GM21619 (cell line): ENCODE data around the gene TSGA10.
"Not testable (repeated sequence)": the region's sequence is repeated elsewhere in the genome, so short reads cannot be mapped to it uniquely, and the experiment has no call there.

ENCODE experiments used
- ATAC-seq: cut with Tn5 transposase; IDR thresholded peaks from one replicate; pipeline ENCODE4 v1.9.1; 2021; ENCODE audit not compliant: unreplicated experiment

TSGA10 gene, protein sequence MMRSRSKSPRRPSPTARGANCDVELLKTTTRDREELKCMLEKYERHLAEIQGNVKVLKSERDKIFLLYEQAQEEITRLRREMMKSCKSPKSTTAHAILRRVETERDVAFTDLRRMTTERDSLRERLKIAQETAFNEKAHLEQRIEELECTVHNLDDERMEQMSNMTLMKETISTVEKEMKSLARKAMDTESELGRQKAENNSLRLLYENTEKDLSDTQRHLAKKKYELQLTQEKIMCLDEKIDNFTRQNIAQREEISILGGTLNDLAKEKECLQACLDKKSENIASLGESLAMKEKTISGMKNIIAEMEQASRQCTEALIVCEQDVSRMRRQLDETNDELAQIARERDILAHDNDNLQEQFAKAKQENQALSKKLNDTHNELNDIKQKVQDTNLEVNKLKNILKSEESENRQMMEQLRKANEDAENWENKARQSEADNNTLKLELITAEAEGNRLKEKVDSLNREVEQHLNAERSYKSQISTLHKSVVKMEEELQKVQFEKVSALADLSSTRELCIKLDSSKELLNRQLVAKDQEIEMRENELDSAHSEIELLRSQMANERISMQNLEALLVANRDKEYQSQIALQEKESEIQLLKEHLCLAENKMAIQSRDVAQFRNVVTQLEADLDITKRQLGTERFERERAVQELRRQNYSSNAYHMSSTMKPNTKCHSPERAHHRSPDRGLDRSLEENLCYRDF

DNA sequence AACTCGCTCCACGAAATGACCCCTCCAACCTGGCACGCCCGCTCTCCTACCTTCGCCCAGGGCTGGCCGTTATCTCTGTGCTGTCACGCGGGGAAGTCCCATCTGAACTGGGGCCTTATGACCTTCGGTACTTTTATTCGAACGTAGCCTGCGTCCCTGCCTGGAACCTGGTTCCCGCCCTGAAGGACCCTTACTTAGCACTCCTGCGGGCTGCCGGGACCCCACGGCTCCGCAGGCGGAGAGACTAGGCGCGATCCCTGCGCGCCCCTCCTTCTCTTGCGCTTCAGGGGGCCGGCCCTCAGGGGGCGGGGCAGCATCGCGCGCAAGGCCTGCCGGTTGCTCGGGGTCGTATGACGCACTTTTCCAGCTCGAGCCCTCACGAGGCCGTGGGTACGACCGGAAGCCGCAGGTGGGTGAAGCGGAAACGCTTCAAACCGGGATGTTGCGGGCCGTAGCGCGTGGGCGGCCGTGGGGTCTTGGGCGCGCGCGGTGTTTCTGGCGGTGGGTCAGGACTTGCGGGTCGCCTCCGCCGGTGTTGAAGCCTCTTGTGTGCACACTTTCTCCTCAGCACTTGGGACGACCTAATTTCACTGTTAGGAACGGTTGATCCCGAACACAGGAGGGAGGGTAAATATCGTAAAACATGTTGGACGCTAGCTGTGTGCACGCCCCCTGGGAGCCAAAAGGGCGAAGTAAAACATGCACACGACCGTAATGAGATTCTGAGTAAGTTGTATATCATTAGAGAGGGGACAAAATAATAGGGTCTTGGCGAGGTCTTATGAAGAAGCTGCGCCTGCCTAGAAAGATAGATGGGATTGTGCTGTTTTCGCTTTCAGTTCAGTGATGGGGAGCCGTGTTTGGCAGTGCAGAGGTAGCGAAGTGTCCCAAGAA lies at the start of gene TSGA10, which contains the start of gene LIPT1:
TSGA10 (minus strand) TSS at position 300 of the 894 bp plus-strand sequence. CDS start 45,503 bp downstream, outside the sequence.
LIPT1 (plus strand) TSS at position 325 of the 894 bp plus-strand sequence. CDS start 6,991 bp downstream, outside the sequence.
- peak; percentile 95 for ATAC-seq

DNA sequence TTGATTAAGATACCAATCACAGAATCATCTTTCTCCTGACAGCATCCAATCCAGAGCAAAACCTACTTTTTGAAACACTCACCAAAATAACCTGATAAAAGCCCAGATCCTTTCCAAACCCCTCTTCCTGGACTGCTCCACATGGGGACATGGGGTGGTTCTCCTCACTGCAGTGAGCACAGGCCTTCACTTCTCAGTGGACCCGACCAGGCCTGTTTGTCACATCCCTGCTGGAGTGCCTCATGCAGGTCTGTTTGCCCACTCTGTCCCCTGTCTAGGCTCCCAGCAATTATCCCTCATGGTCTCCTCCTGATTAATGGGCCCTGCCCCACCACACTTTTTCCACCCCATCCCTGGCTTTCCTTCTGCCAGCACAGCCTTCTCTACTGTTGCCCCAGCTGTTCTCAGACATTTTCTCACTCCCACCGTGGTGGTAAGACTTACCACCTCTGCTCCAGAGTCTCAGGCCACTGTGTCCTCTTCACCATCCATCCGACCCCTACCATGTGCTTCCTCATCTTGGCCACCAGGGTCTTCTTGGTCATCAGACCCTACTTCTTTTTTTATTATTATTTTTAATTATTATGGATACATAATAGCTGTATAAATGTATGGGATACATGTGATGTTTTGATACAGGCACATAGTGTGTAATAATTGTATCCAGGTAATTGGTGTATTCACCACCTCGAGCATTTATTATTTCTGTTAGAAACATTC lies 47.4 kb upstream of the TSGA10 start:
- no peak for ATAC-seq

DNA sequence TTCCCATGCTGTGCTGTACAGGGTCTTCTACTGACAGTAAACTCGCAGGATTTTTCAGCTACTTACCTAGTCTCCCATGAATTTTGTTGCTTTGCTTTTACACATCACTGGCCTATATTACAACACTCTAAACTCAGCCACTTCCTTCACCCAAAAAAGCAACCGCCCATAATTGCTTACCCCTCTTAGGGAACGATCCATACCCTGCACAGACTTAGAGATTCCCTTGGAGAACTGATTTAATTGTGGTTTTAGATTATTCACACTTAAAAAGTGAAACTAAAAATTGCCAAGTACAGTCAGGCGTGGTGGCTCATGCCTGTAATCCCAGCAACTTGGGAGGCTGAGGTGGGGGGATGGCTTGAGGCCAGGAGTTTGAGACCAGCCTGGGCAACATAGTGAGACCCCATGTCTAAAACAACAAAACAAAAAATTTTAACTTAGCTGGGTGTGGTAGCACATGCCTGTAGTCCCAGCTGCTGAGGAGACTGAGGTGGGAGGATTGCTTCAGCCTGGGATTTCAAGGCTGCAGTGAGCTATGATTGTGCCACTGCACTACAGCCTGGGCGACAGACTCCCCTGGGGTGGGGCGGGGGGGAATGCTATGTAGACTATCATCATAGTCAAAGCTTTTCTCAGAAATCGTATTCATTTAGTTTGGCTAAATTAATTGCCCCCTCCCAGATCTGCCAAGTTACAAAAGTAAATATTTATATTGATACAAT lies 45.5 kb upstream of the TSGA10 start:
- ATAC-seq: no peak

DNA sequence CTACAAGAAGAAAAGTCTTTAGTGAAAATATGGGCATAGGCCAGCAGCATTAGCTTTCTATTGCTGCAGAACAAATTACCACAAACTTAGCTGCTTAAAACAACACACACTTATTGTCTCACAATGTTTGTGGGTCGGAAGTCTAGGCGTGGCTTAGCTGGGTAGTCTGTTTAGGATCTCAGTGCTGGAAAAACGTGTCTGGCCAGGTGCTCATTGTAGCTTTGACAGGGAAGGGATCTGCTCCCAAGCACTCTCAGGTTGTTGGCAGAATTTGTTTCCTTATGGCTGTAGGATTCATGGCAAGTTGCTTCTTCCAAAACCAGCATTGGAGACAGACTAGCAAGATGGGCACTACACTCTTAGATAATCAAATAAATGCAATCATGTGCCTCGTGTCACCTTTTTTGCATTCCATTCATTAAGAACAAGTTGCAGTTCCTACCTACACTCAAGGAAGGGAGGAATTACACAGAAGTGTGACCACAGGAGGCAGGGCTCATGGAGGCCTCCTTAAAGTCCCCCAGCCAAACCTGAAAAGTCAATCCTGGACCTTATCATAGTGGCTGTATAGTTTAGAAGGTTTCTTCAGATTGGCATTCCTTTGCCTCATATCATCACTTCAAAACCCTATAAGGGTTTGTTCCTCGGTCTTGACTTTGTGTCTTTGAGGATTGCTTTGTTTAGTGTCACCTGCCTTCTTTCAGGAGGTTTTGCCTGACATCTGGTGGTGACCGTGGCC lies 43.5 kb upstream of the TSGA10 start:
- no peak for ATAC-seq

DNA sequence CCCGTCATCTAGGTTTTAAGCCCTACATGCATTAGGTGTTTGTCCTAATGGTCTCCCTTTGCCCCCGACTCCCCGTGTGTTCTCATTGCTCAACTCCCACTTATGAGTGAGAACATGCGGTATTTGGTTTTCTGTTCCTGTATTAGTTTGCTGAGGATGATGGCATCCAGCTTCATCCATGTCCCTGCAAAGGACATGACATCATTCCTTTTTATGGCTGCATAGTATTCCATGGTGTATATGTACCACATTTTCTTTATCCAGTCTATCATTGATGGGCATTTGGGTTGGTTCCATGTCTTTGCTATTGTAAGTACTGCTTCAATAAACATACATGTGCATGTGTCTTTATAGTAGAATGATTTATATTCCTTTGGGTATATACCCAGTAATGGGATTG lies 37.6 kb upstream of the TSGA10 start:
- not testable (repeated sequence) for ATAC-seq

DNA sequence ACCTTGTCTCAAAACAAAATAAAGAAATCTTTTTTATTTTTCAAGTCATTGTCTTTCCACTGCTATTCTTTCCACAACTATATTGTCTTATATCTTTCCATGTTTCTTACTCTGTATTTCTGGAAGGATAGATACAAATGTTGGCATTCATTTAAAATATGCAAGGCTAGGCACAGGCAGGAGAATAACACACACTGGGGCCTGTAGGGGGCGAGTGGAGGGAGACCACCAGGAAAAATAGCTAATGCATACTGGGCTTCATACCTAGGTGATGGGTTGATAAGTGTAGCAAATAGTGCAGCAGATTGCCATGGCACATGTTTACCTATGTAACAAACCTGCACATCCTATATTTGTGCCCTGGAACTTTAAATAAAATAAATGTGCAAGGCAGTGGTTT lies 35.8 kb upstream of the TSGA10 start:
- ATAC-seq: no peak

DNA sequence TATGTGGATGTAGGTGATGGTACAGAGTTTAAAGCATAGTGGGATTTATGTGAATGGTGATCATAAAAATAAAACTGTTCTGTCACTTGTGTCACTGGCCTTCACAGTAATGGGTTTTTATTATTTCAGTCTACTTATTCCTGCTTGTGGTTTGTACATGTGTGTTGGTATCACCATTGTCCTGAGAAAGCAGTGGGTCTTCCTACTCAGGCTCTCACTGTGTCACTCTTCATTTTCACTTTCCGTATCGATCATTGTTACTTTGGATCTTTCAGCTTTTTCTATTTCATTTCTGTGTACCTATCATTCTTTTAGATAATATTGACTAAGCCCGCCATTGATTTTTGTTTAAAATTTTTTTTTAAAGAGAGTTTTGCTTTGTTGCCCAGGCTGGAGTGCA lies 33.6 kb upstream of the TSGA10 start:
- ATAC-seq: no peak

DNA sequence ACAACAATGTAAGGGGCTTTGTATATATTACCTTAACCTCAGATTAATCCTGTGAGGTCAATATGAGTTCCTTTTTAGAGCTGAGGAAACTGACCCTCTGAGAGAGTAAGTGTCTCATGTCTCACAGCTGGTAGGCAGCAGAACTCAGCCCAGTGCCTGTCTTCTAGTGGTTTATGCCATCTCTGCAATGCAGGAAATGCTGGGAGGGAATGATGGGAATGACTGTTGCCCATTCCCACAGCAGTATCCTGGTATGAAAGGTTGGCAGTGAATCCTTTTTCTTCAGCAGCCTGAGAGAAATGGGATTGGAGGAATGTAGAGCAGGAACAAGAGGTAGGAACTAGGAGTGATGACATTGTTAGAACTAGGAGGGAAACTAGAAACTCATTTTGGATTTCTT lies 32.3 kb upstream of the TSGA10 start:
- no peak for ATAC-seq

DNA sequence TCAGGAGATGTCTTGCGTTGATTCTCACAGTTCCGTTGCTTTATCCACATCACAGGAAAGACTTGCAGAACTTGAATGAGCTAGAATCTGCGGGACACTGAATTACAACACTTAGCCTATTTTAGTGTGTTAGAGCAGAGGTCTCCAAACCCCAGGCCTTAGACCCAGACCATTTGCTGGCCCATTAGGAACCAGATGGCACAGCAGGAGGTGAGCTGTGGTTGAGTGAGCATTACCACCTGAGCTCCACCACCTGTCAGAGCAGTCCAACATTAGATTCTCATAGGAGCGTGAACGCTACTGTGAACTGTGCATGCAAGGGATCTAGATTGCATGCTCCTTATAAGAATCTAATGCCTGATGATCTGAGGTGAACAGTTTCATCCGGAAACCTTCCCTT lies 30.1 kb upstream of the TSGA10 start:
- no peak for ATAC-seq

DNA sequence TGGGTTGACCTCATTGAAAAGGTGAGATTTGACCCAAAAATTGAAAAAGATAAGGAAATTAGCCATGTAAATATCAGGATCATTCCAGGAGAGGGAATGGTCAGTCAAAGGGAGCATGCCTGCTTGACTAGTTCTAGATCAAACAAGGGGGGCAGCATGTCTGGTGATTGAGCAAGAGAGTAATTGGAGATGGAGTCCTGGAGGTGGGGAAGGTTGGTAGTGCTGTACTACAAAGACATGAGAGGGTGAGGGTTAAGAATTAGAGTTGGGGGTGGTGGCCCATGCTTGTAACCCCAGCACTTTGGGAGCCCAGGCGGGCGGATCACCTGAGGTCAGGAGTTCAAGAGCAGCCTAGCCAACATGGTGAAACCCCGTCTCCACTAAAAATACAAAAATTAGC lies 28.3 kb upstream of the TSGA10 start:
- ATAC-seq: no peak

DNA sequence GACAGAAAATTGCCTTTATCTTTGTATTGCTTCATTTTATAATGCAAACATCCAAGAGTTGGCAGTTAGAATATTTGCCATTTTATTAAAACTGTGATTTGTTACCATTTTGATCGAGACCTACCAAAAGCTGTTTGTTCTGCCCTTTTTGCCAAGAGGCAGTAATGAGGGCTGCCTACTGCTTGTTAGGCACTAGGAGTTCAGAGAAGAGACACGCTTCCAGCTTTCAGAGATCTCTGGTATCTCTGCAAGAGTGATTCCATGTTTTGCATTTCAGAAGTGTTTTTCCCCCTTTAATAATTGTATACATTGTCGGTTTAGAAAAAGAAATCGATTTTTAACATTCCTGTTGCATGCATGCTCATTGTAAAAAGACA lies 26.9 kb upstream of the TSGA10 start:
- ATAC-seq: no peak

DNA sequence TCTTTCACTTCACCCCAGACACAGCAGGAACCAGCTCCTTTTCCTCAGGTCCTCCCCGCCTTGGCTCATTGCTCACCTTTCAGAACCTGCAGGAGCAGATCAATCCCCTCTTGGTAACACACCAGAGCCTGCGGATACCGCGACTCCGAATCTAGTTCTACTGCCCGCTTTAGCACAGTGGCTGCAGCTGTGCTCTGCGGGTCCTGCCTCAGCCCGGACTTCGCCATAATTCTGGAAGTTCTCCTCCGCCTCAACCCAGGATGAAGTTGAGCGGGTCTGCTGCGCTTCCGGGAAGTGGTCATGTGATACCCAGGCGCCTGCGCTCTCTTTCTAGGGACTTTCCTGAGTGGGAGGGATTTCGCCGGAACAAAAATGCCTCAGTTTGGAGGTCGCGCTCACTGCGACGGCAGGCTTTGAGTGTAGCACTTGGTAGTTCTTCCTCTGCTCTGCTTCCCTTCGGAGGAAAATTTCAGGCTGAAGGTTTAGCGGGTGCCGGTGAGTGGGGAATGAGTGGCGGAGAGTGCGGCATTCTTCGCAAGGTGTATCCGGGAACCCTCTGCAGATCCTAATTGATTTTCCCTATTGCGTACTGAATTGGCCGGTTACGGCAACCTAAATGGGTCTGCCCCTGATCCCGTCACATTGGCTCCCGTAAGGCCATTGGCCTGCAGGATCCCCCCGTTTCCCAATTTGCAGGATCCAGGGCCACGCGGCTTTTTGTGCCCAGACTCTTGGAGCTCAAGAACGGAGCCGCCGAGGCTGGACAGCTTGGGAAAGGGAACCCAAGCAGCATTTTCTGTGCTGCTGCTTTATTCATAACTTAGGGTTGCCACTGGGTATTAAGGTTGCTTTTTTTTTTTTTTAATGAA lies 26.2 kb upstream of the TSGA10 start, which contains the start of the genes MITD1 and MRPL30:
MITD1 (minus strand) TSS at position 304 of the 869 bp plus-strand sequence; CDS start at position 227, 77 bp downstream.
MRPL30 (plus strand) TSS at position 430 of the 869 bp plus-strand sequence. CDS start 5,020 bp downstream, outside the sequence.
- peak; percentile 91 for ATAC-seq

DNA sequence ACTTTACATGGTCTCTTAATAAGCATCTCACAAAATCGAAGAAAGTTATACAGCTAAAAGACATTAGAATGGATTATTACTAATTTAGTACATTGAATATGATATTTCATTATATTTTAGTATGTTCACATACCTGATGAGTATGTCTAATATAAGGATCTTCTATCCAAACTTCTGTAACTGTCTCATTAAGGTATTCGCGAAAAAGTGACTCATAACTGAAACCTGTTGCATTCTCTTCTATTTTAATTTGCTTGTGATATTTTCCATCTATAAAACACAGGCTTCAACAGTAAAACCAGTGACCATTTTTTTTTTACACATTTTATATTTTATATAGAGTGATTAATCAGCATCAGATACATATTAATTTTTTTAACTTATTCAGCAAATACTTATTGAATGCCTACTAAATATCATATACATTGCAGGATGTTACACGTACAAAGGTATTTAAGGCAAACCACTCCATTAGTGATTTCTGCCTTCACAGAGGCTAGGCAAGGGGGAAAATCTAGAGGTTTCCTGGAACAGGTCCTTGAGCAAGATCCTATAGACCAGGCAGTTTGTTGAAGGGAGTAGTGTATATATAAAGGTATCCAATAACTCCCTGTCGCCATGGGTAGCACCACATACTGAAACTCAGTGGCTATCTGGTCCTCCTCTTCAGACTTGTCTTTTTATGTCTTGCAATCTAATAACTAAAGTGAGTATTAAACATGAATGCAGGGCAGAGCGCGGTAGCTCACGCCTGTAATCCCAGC lies 16.8 kb upstream of the TSGA10 start:
- no peak for ATAC-seq

DNA sequence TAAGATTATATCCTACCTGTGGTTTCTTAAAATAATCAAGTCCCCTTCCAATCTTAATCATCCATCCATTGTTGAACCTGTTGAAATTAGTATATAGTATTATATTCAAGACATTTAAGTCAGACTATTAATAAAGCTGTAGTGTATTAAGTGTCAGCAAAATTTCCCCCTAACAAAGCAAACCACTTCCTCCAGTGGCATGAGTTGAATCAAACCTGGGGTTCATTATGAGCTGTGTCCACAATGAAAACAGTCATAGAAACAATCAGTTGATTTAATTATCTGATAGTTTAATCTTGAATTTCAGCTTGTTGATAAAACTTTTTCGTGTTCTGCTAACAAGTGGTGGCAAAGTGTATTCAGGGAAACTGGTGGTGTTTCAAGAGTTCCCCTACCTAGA lies 14.8 kb upstream of the TSGA10 start:
- ATAC-seq: peak; percentile 51

DNA sequence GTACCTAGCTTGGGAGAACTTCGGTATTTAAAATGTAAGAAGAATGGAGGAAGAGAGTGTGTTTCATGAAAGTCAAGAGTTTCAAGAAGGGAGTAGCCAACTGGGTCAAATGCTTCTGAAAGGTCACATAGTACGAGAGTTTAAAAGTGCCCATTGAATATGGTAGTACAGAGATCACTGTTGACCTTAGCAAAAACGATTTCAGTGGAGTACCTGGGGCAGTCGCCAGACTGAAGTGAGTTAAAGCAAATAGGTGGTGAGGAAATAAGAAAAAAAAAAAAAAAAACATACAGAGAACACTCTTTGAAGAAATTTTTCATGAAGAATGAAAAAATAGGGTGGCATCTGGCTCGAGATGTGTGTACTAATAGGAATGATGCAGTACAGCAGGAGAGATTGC lies 11.5 kb upstream of the TSGA10 start:
- ATAC-seq: no peak

DNA sequence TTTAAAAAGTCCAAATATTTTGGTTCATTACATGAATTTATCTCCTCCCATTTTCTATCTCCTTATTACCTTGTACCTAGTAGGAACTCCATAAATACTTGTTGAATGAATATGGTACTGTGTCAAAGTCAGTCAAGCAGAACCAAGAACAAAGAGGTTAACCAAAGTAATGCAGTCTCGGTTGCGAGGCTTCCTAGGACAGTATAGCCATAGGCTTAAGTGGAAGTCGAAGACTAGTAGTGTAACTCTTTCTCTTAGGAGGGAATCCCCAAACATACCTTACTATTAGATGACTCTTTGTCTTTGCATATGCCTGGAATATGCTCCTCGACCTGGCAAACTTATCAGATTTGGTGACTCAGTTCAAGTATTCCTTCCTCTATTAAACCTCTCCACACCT lies 4.9 kb upstream of the TSGA10 start:
- ATAC-seq: no peak

DNA sequence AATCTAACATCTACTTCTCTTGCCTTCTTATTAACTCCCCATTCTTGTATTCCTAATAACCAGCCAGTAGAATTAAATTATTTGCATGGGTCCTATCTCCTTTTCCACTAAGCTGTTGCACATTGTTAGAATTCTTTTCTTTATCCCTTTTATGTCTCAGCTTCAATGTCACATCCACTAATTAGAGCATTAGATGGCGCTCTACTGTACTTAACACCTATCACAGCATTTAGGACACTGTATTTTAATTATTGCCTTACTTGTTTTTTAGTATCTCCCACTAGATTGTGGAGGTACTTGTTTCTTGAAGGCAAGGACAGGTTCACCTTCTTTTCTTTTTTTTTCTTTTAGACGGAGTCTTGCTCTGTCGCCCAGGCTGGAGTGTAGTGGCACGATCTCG lies 3.9 kb upstream of the TSGA10 start:
- ATAC-seq: no peak
